H1 (cell line): Measurements from ENCODE around the gene TRPT1. TPM values are rescaled to one million over a fixed set of nuclear protein-coding genes. Genes with fewer than 3 reads are reported as not detected.
A peak's percentile ranks its signal among the peaks of the same experiment; 100 is the strongest.

ENCODE experiments used
- CTCF ChIA-PET: fragments of 300-600 bp; sonication (Branson Sonifier 250); formaldehyde crosslinking; loops from one replicate; lab custom pipeline; 2021; ENCODE audit not compliant: partially characterized antibody; lab: Charles Lee
- POLR2A ChIA-PET: fragments of 300-600 bp; sonication (Branson Sonifier 250); formaldehyde crosslinking; loops from one replicate; lab custom pipeline; 2021; ENCODE audit warnings: inconsistent platforms; ENCODE audit not compliant: partially characterized antibody; lab: Charles Lee
- DNase-seq, 2 experiments: peaks; one replicate each; pipeline versions ENCODE4 v3.0.0 to v3.0.0-alpha.2; 2010 to 2022; ENCODE audit warnings: low spot score in 2 of 2, low read depth in 1 of 2, mixed read lengths in 1 of 2
- FAIRE-seq: peaks from 2 replicates; lab custom pipeline; 2011; peaks lifted over from hg19 to GRCh38; lab: Jason Lieb, UNC
- H2AFZ ChIP-seq: 2 replicates; pipeline ENCODE4 v1.8.1; 2012; ENCODE audit warnings: low read length, inconsistent platforms
- H2AK5ac ChIP-seq: 2 replicates; pipeline ENCODE4 v1.6.1; 2013; ENCODE audit warnings: low read depth, low read length
- H2BK120ac ChIP-seq: replicated peaks from 2 replicates; pipeline ENCODE3; 2013; ENCODE audit warnings: low read depth, low read length, inconsistent platforms
- H2BK12ac ChIP-seq: 2 replicates; pipeline ENCODE4 v1.6.1; 2013; ENCODE audit warnings: low read depth, low read length
- H2BK15ac ChIP-seq: 2 replicates; pipeline ENCODE4 v1.6.1; 2013; ENCODE audit warnings: low read length
- H2BK20ac ChIP-seq: 2 replicates; pipeline ENCODE4 v1.6.1; 2013; ENCODE audit warnings: low read length
- H2BK5ac ChIP-seq: 2 replicates; pipeline ENCODE4 v1.6.1; 2013; ENCODE audit warnings: low read depth, low read length
- H3K14ac ChIP-seq: 2 replicates; pipeline ENCODE4 v1.6.1; 2013; ENCODE audit warnings: inconsistent platforms; ENCODE audit not compliant: insufficient read length
- H3K18ac ChIP-seq: 2 replicates; pipeline ENCODE4 v1.6.1; 2013; ENCODE audit warnings: low read length; ENCODE audit errors: extremely low read depth
- H3K23ac ChIP-seq: 2 replicates; pipeline ENCODE4 v1.6.1; 2013; ENCODE audit warnings: inconsistent platforms; ENCODE audit not compliant: insufficient read length
- H3K23me2 ChIP-seq: 2 replicates; pipeline ENCODE4 v1.6.1; 2013; ENCODE audit warnings: low read depth, low read length
- H3K27ac ChIP-seq: 2 replicates; pipeline ENCODE4 v1.6.1; 2011; ENCODE audit warnings: low read depth, low read length, inconsistent platforms
- H3K27me3 ChIP-seq, 4 experiments: replicated peaks in 1 of 4; 1 replicate in 1 of 4; 2 replicates in 3 of 4; pipeline versions ENCODE4 v1.6.1 to v1.8.1; 2011 to 2013; ENCODE audit warnings: low read length in 3 of 4, mild to moderate bottlenecking in 3 of 4, inconsistent platforms in 2 of 4, mixed read lengths in 2 of 4, moderate library complexity in 1 of 4; ENCODE audit not compliant: control insufficient read depth in 3 of 4, insufficient read depth in 3 of 4; ENCODE audit errors: extremely low read depth in 1 of 4
- H3K36me3 ChIP-seq, 4 experiments: 2 replicates each; pipeline versions ENCODE4 v1.6.1 to v1.8.1; 2011 to 2013; ENCODE audit warnings: mild to moderate bottlenecking in 4 of 4, low read length in 3 of 4, moderate library complexity in 2 of 4, control low read depth in 1 of 4, inconsistent platforms in 1 of 4; ENCODE audit not compliant: insufficient read depth in 4 of 4, control insufficient read depth in 2 of 4
- H3K4ac ChIP-seq: replicated peaks from 2 replicates; pipeline ENCODE3; 2013; ENCODE audit warnings: low read length, low read depth, mixed read lengths, inconsistent platforms; ENCODE audit not compliant: insufficient read length
- H3K4me1 ChIP-seq, 4 experiments: replicated peaks in 1 of 4; 1 replicate in 1 of 4; 2 replicates in 3 of 4; pipeline versions ENCODE4 v1.6.1 to v1.8.1; 2011 to 2013; ENCODE audit warnings: low read length in 3 of 4, inconsistent platforms in 2 of 4, mixed read lengths in 1 of 4; ENCODE audit not compliant: insufficient read depth in 4 of 4, control insufficient read depth in 3 of 4
- H3K4me2 ChIP-seq, 2 experiments: 2 replicates each; pipeline versions ENCODE4 v1.6.1 to v1.8.1; 2011 to 2013; ENCODE audit warnings: low read depth in 2 of 2, low read length in 2 of 2, control low read depth in 1 of 2, inconsistent platforms in 1 of 2, mild to moderate bottlenecking in 1 of 2; ENCODE audit not compliant: insufficient read depth in 1 of 2
- H3K4me3 ChIP-seq, 4 experiments: fragments of 200-600, 300-600 bp in 1 of 4; sonication (generic), shearing (Covaris generic), sonication (Bioruptor Twin) in 1 of 4; 2 replicates each; pipeline versions ENCODE4 v1.5.1 to v1.8.1; 2011 to 2016; ENCODE audit warnings: low read length in 4 of 4, low read depth in 3 of 4, control low read depth in 2 of 4, inconsistent platforms in 2 of 4, mild to moderate bottlenecking in 2 of 4, mixed read lengths in 1 of 4, moderate library complexity in 1 of 4; ENCODE audit not compliant: insufficient read depth in 2 of 4; ENCODE audit errors: extremely low read depth in 1 of 4
- H3K56ac ChIP-seq: replicated peaks from 2 replicates; pipeline ENCODE3; 2013; ENCODE audit warnings: low read depth, mild to moderate bottlenecking, mixed read lengths, low read length, inconsistent platforms; ENCODE audit not compliant: insufficient read length
- H3K79me1 ChIP-seq: 2 replicates; pipeline ENCODE4 v1.6.1; 2013; ENCODE audit warnings: low read depth, low read length, control low read depth
- H3K79me2 ChIP-seq, 2 experiments: 2 replicates each; pipeline versions ENCODE4 v1.6.1 to v1.8.1; 2012 to 2013; ENCODE audit warnings: low read length in 2 of 2, mild to moderate bottlenecking in 2 of 2, inconsistent platforms in 1 of 2; ENCODE audit not compliant: insufficient read depth in 2 of 2, control insufficient read depth in 1 of 2
- H3K9ac ChIP-seq, 4 experiments: replicated peaks in 1 of 4; 1 replicate in 1 of 4; 2 replicates in 3 of 4; pipeline versions ENCODE4 v1.6.1 to v1.8.1; 2011 to 2013; ENCODE audit warnings: low read depth in 3 of 4, low read length in 3 of 4, control low read depth in 2 of 4, mild to moderate bottlenecking in 2 of 4, moderate library complexity in 2 of 4, inconsistent platforms in 1 of 4; ENCODE audit errors: extremely low read depth in 1 of 4
- H3K9me3 ChIP-seq, 2 experiments: 2 replicates each; pipeline versions ENCODE4 v1.6.1 to v1.8.1; 2012 to 2013; ENCODE audit warnings: mild to moderate bottlenecking in 2 of 2, moderate library complexity in 2 of 2, control low read depth in 1 of 2, inconsistent platforms in 1 of 2, low read depth in 1 of 2, low read length in 1 of 2, mixed read lengths in 1 of 2; ENCODE audit not compliant: insufficient read depth in 2 of 2
- H4K20me1 ChIP-seq, 2 experiments: replicated peaks in 1 of 2; 2 replicates each; pipeline versions ENCODE3 to v1.8.1; 2011 to 2013; ENCODE audit warnings: inconsistent platforms in 2 of 2, low read length in 2 of 2, mild to moderate bottlenecking in 1 of 2; ENCODE audit not compliant: insufficient read depth in 2 of 2, control insufficient read depth in 1 of 2
- H4K5ac ChIP-seq: 2 replicates; pipeline ENCODE4 v1.6.1; 2013; ENCODE audit warnings: low read length, low read depth, mixed read lengths, inconsistent platforms; ENCODE audit not compliant: insufficient read length
- H4K8ac ChIP-seq: 2 replicates; pipeline ENCODE4 v1.8.0; 2013; ENCODE audit warnings: mild to moderate bottlenecking, moderate library complexity, low read length, inconsistent platforms; ENCODE audit not compliant: insufficient read depth; ENCODE audit errors: extremely low read depth
- H4K91ac ChIP-seq: replicated peaks from 2 replicates; pipeline ENCODE3; 2013; ENCODE audit warnings: low read length, mixed read lengths, inconsistent platforms; ENCODE audit not compliant: insufficient read length
- CTBP2 ChIP-seq: IDR thresholded peaks from 2 replicates; pipeline ENCODE4 v1.7.0; 2011; ENCODE audit warnings: borderline replicate concordance, mild to moderate bottlenecking, moderate library complexity, mixed read lengths, low read length; ENCODE audit not compliant: insufficient read depth, insufficient read length
- GTF2F1 ChIP-seq: IDR thresholded peaks from 2 replicates; pipeline ENCODE4 v1.6.1; 2012; ENCODE audit warnings: low read depth, low read length, improper control_type of control experiment, borderline replicate concordance
- POLR2AphosphoS5 ChIP-seq: IDR thresholded peaks from 2 replicates; pipeline ENCODE4 v1.6.1; 2011; ENCODE audit warnings: low read depth, low read length
- WGBS, 2 experiments: shearing (Covaris generic) in 1 of 2; methylation state at CpG; one replicate each; pipeline versions ENCODE4 v1.1.6 to v1.1.7; 2013 to 2015; ENCODE audit warnings: low lambda C conversion rate in 2 of 2, mixed read lengths in 2 of 2, inconsistent platforms in 1 of 2, low coverage in 1 of 2, missing lambda C conversion rate in 1 of 2; ENCODE audit not compliant: insufficient replicate concordance in 2 of 2, insufficient coverage in 1 of 2, insufficient read length in 1 of 2; ENCODE audit errors: extremely low coverage in 1 of 2, missing lambda C conversion rate in 1 of 2; 5-methylcytosine and 5-hydroxymethylcytosine counted together
- polyA plus RNA-seq, 7 experiments: library from polyadenylated mRNA; depleted of rRNA in 3 of 7; stranded (reverse) in 5 of 7; unstranded in 2 of 7; fragments of >200 nt in 5 of 7; fragments of 200-250 nt in 2 of 7; gene quantifications; 1 replicate in 5 of 7; 2 replicates in 1 of 7; 4 replicates in 1 of 7; pipeline versions ENCODE4 v1.2.1 to v1.2.3, GENCODE V29; 2011 to 2013; ENCODE audit warnings: missing spikeins in 2 of 7, mixed read lengths in 2 of 7
- total RNA-seq: library from RNA; stranded (reverse); fragmentation: NEBNext Ultra II Directional; extraction: Animal tissue kit (Norgen Biotek cat#: 25700); gene quantifications from 2 replicates; pipeline ENCODE4 v1.2.1, GENCODE V29; 2021

Gene TRPT1
- total and polyA plus RNA-seq, 2 of the 8 experiments (the other 6 are each of a cell fraction or from before 2014, with no cell fraction given) = 34.5 to 74.6 TPM

- H3K14ac ChIP-seq = no peak overlapping the region
- no peak overlapping the region for H4K5ac ChIP-seq
- H3K23me2 ChIP-seq = peaks cover 4% of the 10 kb centered on the region
- H3K79me1 ChIP-seq = no peaks in the 10 kb centered on the region; the same call in 1 of the 2 replicates
- no peak overlapping the region for H2AFZ ChIP-seq
- peak overlapping the region in 2 of 4 experiments; percentile 72 to 74; a peak in 3 of 7 replicates for H3K9ac ChIP-seq
- peaks cover 0 to 11% (median 5%) of the 10 kb centered on the region in 4 experiments; a peak in 5 of 7 replicates for H3K4me1 ChIP-seq
- H2BK15ac ChIP-seq = 0 out of 2 replicates have a peak overlapping the region, but pooled peaks have one; percentile 20
- H3K4ac ChIP-seq = peak overlapping the region; percentile 60
- H3K27ac ChIP-seq = peak overlapping the region; percentile 13; the same call in 1 of the 2 replicates
- peaks cover 9 to 32% (median 15%) of the 10 kb centered on the region in 4 experiments for H3K36me3 ChIP-seq
- no peak overlapping the region for H2BK12ac ChIP-seq
- H4K91ac ChIP-seq = no peak overlapping the region
- peak overlapping the region; percentile 80 to 86 for H3K4me2 ChIP-seq
- no peak overlapping the region for H4K8ac ChIP-seq
- no peak for TF ChIP-seq GTF2F1
- no peak for TF ChIP-seq CTBP2
- TF ChIP-seq POLR2AphosphoS5 = peak; percentile 52
- TF ChIP-seq, all 59 proteins: peak for 1
- DNase-seq (no peak), FAIRE-seq (no peak)
- Histone ChIP-seq H3K9me3 (no peaks in the 10 kb centered on the region), H2BK120ac (no peak overlapping the region), H3K18ac (no peak overlapping the region; the same call in 1 of the 2 replicates), H2AK5ac (no peak overlapping the region), H2BK20ac (no peak overlapping the region), H2BK5ac (peak overlapping the region; percentile 81; the same call in 1 of the 2 replicates), H3K79me2 (0 out of 4 replicates have a peak, but pooled peaks cover 0 to 4% of the 10 kb centered on the region in 2 experiments), H3K56ac (no peak overlapping the region), H4K20me1 (peaks cover 4 to 5% of the 10 kb centered on the region in 2 experiments), H3K27me3 (no peaks in the 10 kb centered on the region), H3K4me3 (peak overlapping the region; percentile 70 to 82 (median 80)), H3K23ac (no peak overlapping the region)
- WGBS, 2 experiments = 92% methylated on average over 22 of the region's 23 CpGs; no CpG with 5 or more reads in 1 of the 2 experiments
- ChIA-PET CTCF (interaction anchor here (0.5 to 13.7 kb wide), 17 partner anchors 12 to 1880 kb away, joined by 3 to 168 read pairs (median 4); partner anchors contain the start of genes BAD, CATSPERZ, ESRRA and NUDT22), POLR2A (interaction anchor here (0.7 to 11.9 kb wide), 18 partner anchors 9 to 1417 kb away, joined by 3 to 352 read pairs (median 7); partner anchors contain the start of genes BAD, ESRRA, FERMT3 and FKBP2)
Observed at GRCh38 chr11:64268025-64268892, 42.3 kb upstream of the TRPT1 start.
